Mucosa of descending colon (tissue), 3 donors: ENCODE results near the gene CLDN12. TPM values are rescaled to one million over a fixed set of nuclear protein-coding genes. Genes with fewer than 3 reads are reported as not detected.

Experiments used
- ATAC-seq: fragments of 200-7000 bp; cut with Tn5 transposase; one replicate; pipeline ENCODE4 v1.9.1; 2020; ENCODE audit warnings: mild to moderate bottlenecking, moderate library complexity
- DNase-seq, 3 donors: peaks; one replicate each; pipeline ENCODE4 v3.0.0-alpha.2; 2020
- H3K36me3 ChIP-seq: fragments of 200-600 bp; one replicate; pipeline ENCODE4 v1.8.0; 2021; ENCODE audit warnings: low read depth, mild to moderate bottlenecking
- H3K4me1 ChIP-seq: fragments of 200-600 bp; one replicate; pipeline ENCODE4 v1.8.0; 2021; ENCODE audit warnings: low read depth, mild to moderate bottlenecking
- H3K4me3 ChIP-seq: fragments of 200-600 bp; one replicate; pipeline ENCODE4 v1.8.0; 2021; ENCODE audit warnings: mild to moderate bottlenecking
- H3K9me3 ChIP-seq: fragments of 200-600 bp; one replicate; pipeline ENCODE4 v1.8.0; 2021; ENCODE audit warnings: mild to moderate bottlenecking
- intact Hi-C, 2 donors: fragments of 100-400 bp; cut with DNase I in 1 of 2; cut with micrococcal nuclease in 1 of 2; formaldehyde crosslinking; loops; one replicate each; pipeline versions ENCODE4 v1.11.0 to v1.11.1; 2022; cut with DNase I, micrococcal nuclease
- total RNA-seq, 3 donors: library from RNA; stranded (reverse); fragmentation: NEBNext Ultra II Directional in 2 of 3; extraction: Animal tissue kit (Norgen Biotek cat#: 25700) in 2 of 3; gene quantifications; one replicate each; pipeline versions ENCODE4 v1.2.1 to v1.2.4, GENCODE V29; 2021 to 2023
- TF ChIP-seq, protein P1 (sequence below): fragments of 200-600 bp; IDR thresholded peaks from one replicate; pipeline ENCODE4 v1.8.0; 2022; ENCODE audit warnings: antibody characterized with exemption, mild to moderate bottlenecking
- donor health status: DM: no; HTN: no; CAD: no; lungs with moderate emphysema.
- donor health status: DM: no; HTN: no; CAD: no.
- donor health status: DM: no; HTN: yes; CAD: no.

Gene CLDN12
- total RNA-seq, 3 donors from 2014 or later: 43.4 to 66.6 (median 55.4) TPM

DNA sequence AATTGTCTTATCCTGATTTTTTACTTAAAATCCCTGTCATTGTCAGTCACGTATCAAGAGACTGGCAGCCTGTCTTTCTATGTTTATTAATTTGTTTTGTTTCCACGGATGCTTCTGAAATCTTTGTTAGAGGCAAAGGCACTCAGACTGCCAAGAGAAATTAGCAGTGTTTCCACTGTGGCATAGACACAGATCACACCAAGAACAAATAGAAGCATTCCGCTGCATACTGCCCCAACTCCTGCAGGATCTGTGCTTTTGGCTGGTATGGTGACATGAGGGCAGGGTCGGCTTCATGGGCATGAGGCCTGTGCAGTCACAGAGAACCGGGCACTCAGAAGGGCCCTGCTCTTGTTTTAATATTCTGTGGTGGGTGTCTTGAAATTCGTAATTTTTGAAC is 18.4 kb downstream of the CLDN12 start:
- DNase-seq: no peak
- Histone ChIP-seq H3K36me3 (no peaks in the 10 kb centered on the region), H3K4me1 (no peaks in the 10 kb centered on the region), H3K4me3 (no peak overlapping the region), H3K9me3 (no peaks in the 10 kb centered on the region)
- intact Hi-C loops: no loop called here
- TF ChIP-seq, protein P1, sequence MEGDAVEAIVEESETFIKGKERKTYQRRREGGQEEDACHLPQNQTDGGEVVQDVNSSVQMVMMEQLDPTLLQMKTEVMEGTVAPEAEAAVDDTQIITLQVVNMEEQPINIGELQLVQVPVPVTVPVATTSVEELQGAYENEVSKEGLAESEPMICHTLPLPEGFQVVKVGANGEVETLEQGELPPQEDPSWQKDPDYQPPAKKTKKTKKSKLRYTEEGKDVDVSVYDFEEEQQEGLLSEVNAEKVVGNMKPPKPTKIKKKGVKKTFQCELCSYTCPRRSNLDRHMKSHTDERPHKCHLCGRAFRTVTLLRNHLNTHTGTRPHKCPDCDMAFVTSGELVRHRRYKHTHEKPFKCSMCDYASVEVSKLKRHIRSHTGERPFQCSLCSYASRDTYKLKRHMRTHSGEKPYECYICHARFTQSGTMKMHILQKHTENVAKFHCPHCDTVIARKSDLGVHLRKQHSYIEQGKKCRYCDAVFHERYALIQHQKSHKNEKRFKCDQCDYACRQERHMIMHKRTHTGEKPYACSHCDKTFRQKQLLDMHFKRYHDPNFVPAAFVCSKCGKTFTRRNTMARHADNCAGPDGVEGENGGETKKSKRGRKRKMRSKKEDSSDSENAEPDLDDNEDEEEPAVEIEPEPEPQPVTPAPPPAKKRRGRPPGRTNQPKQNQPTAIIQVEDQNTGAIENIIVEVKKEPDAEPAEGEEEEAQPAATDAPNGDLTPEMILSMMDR: no peak
- no peak for ATAC-seq

DNA sequence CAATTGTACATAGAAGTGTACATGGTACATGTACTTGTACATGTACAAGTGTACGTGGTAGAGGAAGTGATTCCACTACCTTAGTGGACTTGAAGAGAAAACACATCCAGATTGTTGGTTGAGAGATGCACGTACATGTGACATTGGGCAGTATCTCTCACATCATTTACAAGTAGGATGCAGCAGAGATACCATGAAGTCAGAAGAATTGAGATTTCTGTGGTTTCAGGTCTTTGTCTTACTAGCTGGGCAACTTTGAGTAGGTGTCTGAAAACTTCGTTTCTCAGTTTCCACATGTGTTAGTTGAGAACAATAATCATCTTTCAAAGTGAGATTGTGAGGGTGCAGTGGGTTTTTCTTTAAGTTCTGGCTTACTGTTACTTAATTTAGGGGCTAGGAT is 21.5 kb downstream of the CLDN12 start:
- no peaks in the 10 kb centered on the region for H3K9me3 ChIP-seq
- no peaks in the 10 kb centered on the region for H3K36me3 ChIP-seq
- TF ChIP-seq, protein P1: no peak
- ATAC-seq (no peak), DNase-seq (no peak)
- intact Hi-C loops: no loop called here
- H3K4me1 ChIP-seq: no peaks in the 10 kb centered on the region
- no peak overlapping the region for H3K4me3 ChIP-seq

DNA sequence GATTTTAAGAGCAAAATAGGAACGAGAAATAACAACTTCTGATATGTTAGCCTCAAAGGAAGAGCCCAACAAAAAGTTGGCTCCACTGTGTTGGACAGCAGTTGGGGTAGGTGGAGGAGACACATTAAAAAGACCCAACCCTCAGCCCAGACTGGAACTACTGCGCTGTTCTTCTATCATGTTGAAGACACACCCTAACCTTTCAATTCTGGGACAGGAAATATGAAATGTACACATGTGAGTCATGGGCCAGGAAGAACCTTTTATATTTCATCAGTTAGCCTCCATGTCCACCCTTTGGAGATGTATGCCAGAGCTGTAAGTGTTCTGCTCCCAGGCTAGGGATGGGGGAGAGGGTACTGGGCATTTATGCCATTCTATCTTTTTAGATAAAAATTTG is 22.1 kb downstream of the CLDN12 start:
- intact Hi-C loops: no loop called here
- H3K4me3 ChIP-seq: no peak overlapping the region

DNA sequence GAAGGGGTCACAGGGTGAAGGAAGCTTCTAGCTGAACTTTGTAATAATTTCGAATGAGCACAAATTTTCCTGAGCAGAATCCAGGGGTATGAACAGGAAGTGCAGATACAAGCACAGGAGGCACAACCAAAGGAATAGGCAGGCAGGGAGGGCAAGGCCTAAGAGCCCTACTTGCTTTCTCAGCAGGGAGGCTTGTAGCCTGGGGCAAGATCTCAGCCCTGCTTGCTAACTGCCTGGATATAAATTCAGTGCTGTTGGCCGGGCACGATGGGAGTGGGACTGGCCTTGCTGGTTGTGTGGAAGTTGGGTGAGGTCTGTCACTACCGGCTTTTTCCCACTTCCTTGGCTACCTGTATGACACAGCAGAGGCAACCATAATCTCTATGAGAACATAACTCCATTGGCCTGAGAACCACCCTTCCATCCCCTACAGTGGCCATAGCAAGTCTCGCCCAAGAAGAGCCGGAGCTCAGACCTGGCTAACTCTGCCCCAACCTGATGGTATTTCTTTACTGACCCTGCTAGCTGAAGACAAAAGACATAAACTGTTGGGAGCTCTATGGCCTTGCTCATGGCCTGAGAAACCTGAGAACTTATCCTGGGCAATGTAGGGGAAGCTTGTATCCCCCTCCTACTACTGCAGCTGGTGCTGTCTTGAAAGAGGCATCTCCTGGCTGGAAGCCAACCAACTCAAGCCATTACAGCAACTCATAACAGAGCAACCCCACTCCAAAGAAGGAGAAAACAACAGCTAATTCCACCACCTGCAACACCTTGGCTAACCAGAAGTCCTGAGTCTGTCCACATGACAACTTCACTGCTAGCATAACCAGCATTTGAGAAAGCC is 27.6 kb downstream of the CLDN12 start:
- no peak for DNase-seq
- intact Hi-C loops: no loop called here
- no peak for ATAC-seq
- Histone ChIP-seq H3K9me3 (peaks cover 9% of the 10 kb centered on the region), H3K36me3 (no peaks in the 10 kb centered on the region), H3K4me1 (no peaks in the 10 kb centered on the region), H3K4me3 (no peak overlapping the region)
- TF ChIP-seq, protein P1: no peak

More for the DNA sequence above, 22.1 kb downstream of the CLDN12 start:
- ATAC-seq: peak; percentile 98
- no peaks in the 10 kb centered on the region for H3K4me1 ChIP-seq
- TF ChIP-seq, protein P1: no peak
- DNase-seq: no peak
- H3K9me3 ChIP-seq: no peaks in the 10 kb centered on the region
- no peaks in the 10 kb centered on the region for H3K36me3 ChIP-seq

DNA sequence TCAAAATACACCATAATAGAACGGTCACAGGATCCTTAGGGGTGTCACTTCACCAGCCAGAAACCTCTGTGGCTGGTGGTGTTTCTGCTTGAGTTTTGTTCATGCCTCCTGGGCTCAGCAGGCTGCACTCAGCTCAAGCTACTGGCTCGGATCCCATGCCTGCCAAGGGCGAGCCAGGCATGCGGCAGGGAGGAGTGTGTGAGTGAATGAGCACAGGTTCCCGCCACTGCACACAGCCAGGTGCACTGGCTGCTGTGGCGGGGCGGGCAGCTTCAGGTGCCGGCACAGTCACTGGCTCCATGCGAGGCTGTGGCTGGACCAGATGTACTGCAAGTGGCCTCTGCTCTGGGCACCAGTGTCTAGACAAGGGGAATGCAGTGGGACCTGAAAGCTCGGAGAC is 29.5 kb downstream of the CLDN12 start:
- TF ChIP-seq, protein P1: no peak
- Histone ChIP-seq H3K4me1 (no peaks in the 10 kb centered on the region), H3K36me3 (no peaks in the 10 kb centered on the region), H3K4me3 (no peak overlapping the region), H3K9me3 (peaks cover 9% of the 10 kb centered on the region)
- ATAC-seq: no peak
- intact Hi-C loops: no loop called here
- DNase-seq: no peak
